ENCODE results near the gene RERG. TPM values are rescaled to one million over a fixed set of nuclear protein-coding genes. Genes with fewer than 3 reads are reported as not detected.

Gene RERG
- total RNA-seq, 1 experiment from 2014 or later, result not detected

DNA sequence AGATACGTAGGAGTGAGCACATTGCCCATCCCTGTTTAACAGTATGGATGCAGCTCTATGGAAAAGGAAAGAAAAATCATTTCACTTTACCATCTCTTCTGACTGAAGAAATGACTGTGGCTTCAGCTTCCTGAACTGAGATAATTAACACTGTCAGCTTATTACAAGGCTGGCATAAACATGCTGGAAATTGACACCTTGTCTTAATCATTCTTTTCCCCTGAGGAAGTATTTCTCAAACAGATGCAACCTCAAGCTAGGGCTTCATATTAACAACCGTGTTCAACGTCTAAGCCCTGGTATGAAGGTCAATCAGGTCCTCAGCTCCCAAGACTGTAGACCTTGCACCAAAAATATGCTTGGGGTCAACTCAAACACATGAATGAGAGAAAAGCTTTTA is 25.0 kb downstream of the RERG start:
- Histone ChIP-seq H3K36me3 (ENCODE audit: insufficient read depth, low read length, poor library complexity, severe bottlenecking) (no peaks in the 10 kb centered on the region), H3K27ac (ENCODE audit: low read depth, low read length, poor library complexity, severe bottlenecking) (no peak overlapping the region), H3K27me3 (replicated peaks; ENCODE audit: insufficient read depth, low read depth, low read length, poor library complexity) (no peaks in the 10 kb centered on the region), H3K9me3 (ENCODE audit: low read depth, low read length, poor library complexity, severe bottlenecking) (no peaks in the 10 kb centered on the region), H3K4me3 (ENCODE audit: low read depth, low read length, poor library complexity, severe bottlenecking) (no peak overlapping the region), H3K4me1 (ENCODE audit: insufficient read depth, low read length, poor library complexity, severe bottlenecking) (no peaks in the 10 kb centered on the region)
- no peak for DNase-seq (ENCODE audit: low spot score)
- TF ChIP-seq, protein P1, sequence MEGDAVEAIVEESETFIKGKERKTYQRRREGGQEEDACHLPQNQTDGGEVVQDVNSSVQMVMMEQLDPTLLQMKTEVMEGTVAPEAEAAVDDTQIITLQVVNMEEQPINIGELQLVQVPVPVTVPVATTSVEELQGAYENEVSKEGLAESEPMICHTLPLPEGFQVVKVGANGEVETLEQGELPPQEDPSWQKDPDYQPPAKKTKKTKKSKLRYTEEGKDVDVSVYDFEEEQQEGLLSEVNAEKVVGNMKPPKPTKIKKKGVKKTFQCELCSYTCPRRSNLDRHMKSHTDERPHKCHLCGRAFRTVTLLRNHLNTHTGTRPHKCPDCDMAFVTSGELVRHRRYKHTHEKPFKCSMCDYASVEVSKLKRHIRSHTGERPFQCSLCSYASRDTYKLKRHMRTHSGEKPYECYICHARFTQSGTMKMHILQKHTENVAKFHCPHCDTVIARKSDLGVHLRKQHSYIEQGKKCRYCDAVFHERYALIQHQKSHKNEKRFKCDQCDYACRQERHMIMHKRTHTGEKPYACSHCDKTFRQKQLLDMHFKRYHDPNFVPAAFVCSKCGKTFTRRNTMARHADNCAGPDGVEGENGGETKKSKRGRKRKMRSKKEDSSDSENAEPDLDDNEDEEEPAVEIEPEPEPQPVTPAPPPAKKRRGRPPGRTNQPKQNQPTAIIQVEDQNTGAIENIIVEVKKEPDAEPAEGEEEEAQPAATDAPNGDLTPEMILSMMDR (conservative IDR thresholded peaks at IDR 0.05; ENCODE audit: low read depth, low read length), result no peak
- no peak for TF ChIP-seq EZH2 (IDR thresholded peaks at IDR 0.05; ENCODE audit: borderline replicate concordance, low read depth, low read length, poor library complexity, severe bottlenecking)
- BruUV-seq (replicated peaks), result no TSS peak
- intact Hi-C loops (cut with micrococcal nuclease; ENCODE audit: unreplicated experiment), result no loop called here
- ChIA-PET CTCF (no interaction called here), POLR2A (ENCODE audit: low non-redundant PET) (no interaction called here)

DNA sequence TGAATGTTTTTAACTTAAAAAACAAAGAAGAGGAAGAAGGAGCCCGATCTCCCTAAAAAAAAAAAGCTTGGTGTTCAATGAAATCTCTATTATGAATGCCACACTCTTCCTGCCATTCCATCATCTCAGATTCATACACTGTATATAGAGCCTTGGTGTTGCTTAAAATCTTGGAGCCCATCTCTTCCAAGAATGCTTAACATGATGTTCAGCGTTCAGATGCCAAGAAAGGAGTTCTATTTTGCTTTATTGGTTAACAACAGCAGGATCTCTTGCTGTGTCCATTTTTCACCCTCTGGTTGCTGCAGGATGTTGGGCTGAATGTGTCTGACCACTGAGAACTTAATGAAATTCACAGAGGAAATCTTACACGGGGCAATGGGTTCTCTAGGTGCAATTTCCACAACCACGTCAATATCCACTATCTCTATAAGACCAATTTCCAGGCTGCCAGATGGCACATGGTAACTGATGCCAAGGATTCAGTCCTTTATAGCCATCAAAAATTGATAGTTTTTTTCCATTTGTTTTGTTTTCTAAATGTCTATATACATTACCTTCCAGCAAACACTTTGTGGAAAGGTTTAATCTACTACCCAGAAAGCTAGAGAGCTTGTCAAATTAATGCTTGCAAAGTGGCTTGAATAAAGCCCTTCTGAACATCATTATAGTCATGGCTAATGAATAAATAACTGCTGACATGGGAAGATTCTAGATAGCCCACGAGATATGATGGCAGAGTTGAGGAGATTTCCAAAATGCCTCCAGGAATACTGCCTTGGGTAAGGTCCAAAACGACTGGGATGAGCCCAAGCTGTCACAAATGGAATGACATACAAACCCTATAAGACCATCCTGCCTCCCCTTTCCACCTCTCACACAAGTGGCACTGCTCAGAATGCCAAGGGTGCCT is 26.5 kb downstream of the RERG start:
- intact Hi-C loops (cut with micrococcal nuclease; ENCODE audit: unreplicated experiment), result no loop called here
- Histone ChIP-seq H3K27me3 (replicated peaks; ENCODE audit: insufficient read depth, low read depth, low read length, poor library complexity) (no peaks in the 10 kb centered on the region), H3K36me3 (ENCODE audit: insufficient read depth, low read length, poor library complexity, severe bottlenecking) (no peaks in the 10 kb centered on the region), H3K4me3 (ENCODE audit: low read depth, low read length, poor library complexity, severe bottlenecking) (no peak overlapping the region), H3K4me1 (ENCODE audit: insufficient read depth, low read length, poor library complexity, severe bottlenecking) (no peaks in the 10 kb centered on the region), H3K27ac (ENCODE audit: low read depth, low read length, poor library complexity, severe bottlenecking) (no peak overlapping the region), H3K9me3 (ENCODE audit: low read depth, low read length, poor library complexity, severe bottlenecking) (no peaks in the 10 kb centered on the region)
- no peak for DNase-seq (ENCODE audit: low spot score)
- BruUV-seq (replicated peaks), result no TSS peak
- ChIA-PET CTCF (no interaction called here), POLR2A (ENCODE audit: low non-redundant PET) (no interaction called here)
- TF ChIP-seq, protein P1 (conservative IDR thresholded peaks at IDR 0.05; ENCODE audit: low read depth, low read length), result no peak
- no peak for TF ChIP-seq EZH2 (IDR thresholded peaks at IDR 0.05; ENCODE audit: borderline replicate concordance, low read depth, low read length, poor library complexity, severe bottlenecking)

DNA sequence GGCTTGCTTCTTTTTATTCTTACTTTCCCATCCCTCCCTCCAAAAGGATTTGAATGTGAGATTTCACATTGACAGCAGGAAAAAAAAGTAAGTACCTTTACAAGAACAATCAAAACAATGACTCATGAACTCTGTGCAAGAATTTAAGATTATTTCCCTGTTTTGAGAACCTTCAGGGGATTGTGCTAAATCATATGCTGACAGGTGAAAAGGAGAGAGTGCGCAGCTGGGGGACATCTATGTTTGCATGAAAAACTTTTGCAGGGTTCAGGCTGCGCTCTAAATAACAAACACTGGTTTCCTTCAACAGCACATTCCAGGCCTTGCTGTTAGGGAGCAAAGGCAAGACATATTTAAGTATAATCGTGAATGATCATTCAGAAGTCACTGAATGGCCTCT is 27.3 kb downstream of the RERG start:
- intact Hi-C loops (cut with micrococcal nuclease; ENCODE audit: unreplicated experiment), result no loop called here
- ChIA-PET CTCF (no interaction called here), POLR2A (ENCODE audit: low non-redundant PET) (no interaction called here)
- H3K27ac ChIP-seq (ENCODE audit: low read depth, low read length, poor library complexity, severe bottlenecking), result no peak overlapping the region
- no peak for DNase-seq (ENCODE audit: low spot score)
- TF ChIP-seq EZH2 (IDR thresholded peaks at IDR 0.05; ENCODE audit: borderline replicate concordance, low read depth, low read length, poor library complexity, severe bottlenecking), result no peak
- TF ChIP-seq, protein P1 (conservative IDR thresholded peaks at IDR 0.05; ENCODE audit: low read depth, low read length), result no peak
- no peak overlapping the region for H3K4me3 ChIP-seq (ENCODE audit: low read depth, low read length, poor library complexity, severe bottlenecking)
- no peaks in the 10 kb centered on the region for H3K36me3 ChIP-seq (ENCODE audit: insufficient read depth, low read length, poor library complexity, severe bottlenecking)
- H3K27me3 ChIP-seq (replicated peaks; ENCODE audit: insufficient read depth, low read depth, low read length, poor library complexity), result no peaks in the 10 kb centered on the region
- H3K9me3 ChIP-seq (ENCODE audit: low read depth, low read length, poor library complexity, severe bottlenecking), result no peaks in the 10 kb centered on the region
- no peaks in the 10 kb centered on the region for H3K4me1 ChIP-seq (ENCODE audit: insufficient read depth, low read length, poor library complexity, severe bottlenecking)
- no TSS peak for BruUV-seq (replicated peaks)

Measured in A673 (cell line).